H1 (cell line): ENCODE results near the gene GAMT. TPM values are rescaled to one million over a fixed set of nuclear protein-coding genes. Genes with fewer than 3 reads are reported as not detected.

ENCODE experiments used
- CTCF ChIA-PET: fragments of 300-600 bp; sonication (Branson Sonifier 250); formaldehyde crosslinking; loops from one replicate; lab custom pipeline; 2021; ENCODE audit not compliant: partially characterized antibody; lab: Charles Lee
- POLR2A ChIA-PET: fragments of 300-600 bp; sonication (Branson Sonifier 250); formaldehyde crosslinking; loops from one replicate; lab custom pipeline; 2021; ENCODE audit warnings: inconsistent platforms; ENCODE audit not compliant: partially characterized antibody; lab: Charles Lee
- DNase-seq, 2 experiments: peaks; one replicate each; pipeline versions ENCODE4 v3.0.0 to v3.0.0-alpha.2; 2010 to 2022; ENCODE audit warnings: low spot score in 2 of 2, low read depth in 1 of 2, mixed read lengths in 1 of 2
- FAIRE-seq: peaks from 2 replicates; lab custom pipeline; 2011; peaks lifted over from hg19 to GRCh38; lab: Jason Lieb, UNC
- H2AFZ ChIP-seq: 2 replicates; pipeline ENCODE4 v1.8.1; 2012; ENCODE audit warnings: low read length, inconsistent platforms
- H2AK5ac ChIP-seq: 2 replicates; pipeline ENCODE4 v1.6.1; 2013; ENCODE audit warnings: low read depth, low read length
- H2BK120ac ChIP-seq: replicated peaks from 2 replicates; pipeline ENCODE3; 2013; ENCODE audit warnings: low read depth, low read length, inconsistent platforms
- H2BK12ac ChIP-seq: 2 replicates; pipeline ENCODE4 v1.6.1; 2013; ENCODE audit warnings: low read depth, low read length
- H2BK15ac ChIP-seq: 2 replicates; pipeline ENCODE4 v1.6.1; 2013; ENCODE audit warnings: low read length
- H2BK20ac ChIP-seq: 2 replicates; pipeline ENCODE4 v1.6.1; 2013; ENCODE audit warnings: low read length
- H2BK5ac ChIP-seq: 2 replicates; pipeline ENCODE4 v1.6.1; 2013; ENCODE audit warnings: low read depth, low read length
- H3K14ac ChIP-seq: 2 replicates; pipeline ENCODE4 v1.6.1; 2013; ENCODE audit warnings: inconsistent platforms; ENCODE audit not compliant: insufficient read length
- H3K18ac ChIP-seq: 2 replicates; pipeline ENCODE4 v1.6.1; 2013; ENCODE audit warnings: low read length; ENCODE audit errors: extremely low read depth
- H3K23ac ChIP-seq: 2 replicates; pipeline ENCODE4 v1.6.1; 2013; ENCODE audit warnings: inconsistent platforms; ENCODE audit not compliant: insufficient read length
- H3K23me2 ChIP-seq: 2 replicates; pipeline ENCODE4 v1.6.1; 2013; ENCODE audit warnings: low read depth, low read length
- H3K27ac ChIP-seq: 2 replicates; pipeline ENCODE4 v1.6.1; 2011; ENCODE audit warnings: low read depth, low read length, inconsistent platforms
- H3K27me3 ChIP-seq, 4 experiments: replicated peaks in 1 of 4; 1 replicate in 1 of 4; 2 replicates in 3 of 4; pipeline versions ENCODE4 v1.6.1 to v1.8.1; 2011 to 2013; ENCODE audit warnings: low read length in 3 of 4, mild to moderate bottlenecking in 3 of 4, inconsistent platforms in 2 of 4, mixed read lengths in 2 of 4, moderate library complexity in 1 of 4; ENCODE audit not compliant: control insufficient read depth in 3 of 4, insufficient read depth in 3 of 4; ENCODE audit errors: extremely low read depth in 1 of 4
- H3K36me3 ChIP-seq, 4 experiments: 2 replicates each; pipeline versions ENCODE4 v1.6.1 to v1.8.1; 2011 to 2013; ENCODE audit warnings: mild to moderate bottlenecking in 4 of 4, low read length in 3 of 4, moderate library complexity in 2 of 4, control low read depth in 1 of 4, inconsistent platforms in 1 of 4; ENCODE audit not compliant: insufficient read depth in 4 of 4, control insufficient read depth in 2 of 4
- H3K4ac ChIP-seq: replicated peaks from 2 replicates; pipeline ENCODE3; 2013; ENCODE audit warnings: low read length, low read depth, mixed read lengths, inconsistent platforms; ENCODE audit not compliant: insufficient read length
- H3K4me1 ChIP-seq, 4 experiments: replicated peaks in 1 of 4; 1 replicate in 1 of 4; 2 replicates in 3 of 4; pipeline versions ENCODE4 v1.6.1 to v1.8.1; 2011 to 2013; ENCODE audit warnings: low read length in 3 of 4, inconsistent platforms in 2 of 4, mixed read lengths in 1 of 4; ENCODE audit not compliant: insufficient read depth in 4 of 4, control insufficient read depth in 3 of 4
- H3K4me2 ChIP-seq, 2 experiments: 2 replicates each; pipeline versions ENCODE4 v1.6.1 to v1.8.1; 2011 to 2013; ENCODE audit warnings: low read depth in 2 of 2, low read length in 2 of 2, control low read depth in 1 of 2, inconsistent platforms in 1 of 2, mild to moderate bottlenecking in 1 of 2; ENCODE audit not compliant: insufficient read depth in 1 of 2
- H3K4me3 ChIP-seq, 4 experiments: fragments of 200-600, 300-600 bp in 1 of 4; sonication (generic), shearing (Covaris generic), sonication (Bioruptor Twin) in 1 of 4; 2 replicates each; pipeline versions ENCODE4 v1.5.1 to v1.8.1; 2011 to 2016; ENCODE audit warnings: low read length in 4 of 4, low read depth in 3 of 4, control low read depth in 2 of 4, inconsistent platforms in 2 of 4, mild to moderate bottlenecking in 2 of 4, mixed read lengths in 1 of 4, moderate library complexity in 1 of 4; ENCODE audit not compliant: insufficient read depth in 2 of 4; ENCODE audit errors: extremely low read depth in 1 of 4
- H3K56ac ChIP-seq: replicated peaks from 2 replicates; pipeline ENCODE3; 2013; ENCODE audit warnings: low read depth, mild to moderate bottlenecking, mixed read lengths, low read length, inconsistent platforms; ENCODE audit not compliant: insufficient read length
- H3K79me1 ChIP-seq: 2 replicates; pipeline ENCODE4 v1.6.1; 2013; ENCODE audit warnings: low read depth, low read length, control low read depth
- H3K79me2 ChIP-seq, 2 experiments: 2 replicates each; pipeline versions ENCODE4 v1.6.1 to v1.8.1; 2012 to 2013; ENCODE audit warnings: low read length in 2 of 2, mild to moderate bottlenecking in 2 of 2, inconsistent platforms in 1 of 2; ENCODE audit not compliant: insufficient read depth in 2 of 2, control insufficient read depth in 1 of 2
- H3K9ac ChIP-seq, 4 experiments: replicated peaks in 1 of 4; 1 replicate in 1 of 4; 2 replicates in 3 of 4; pipeline versions ENCODE4 v1.6.1 to v1.8.1; 2011 to 2013; ENCODE audit warnings: low read depth in 3 of 4, low read length in 3 of 4, control low read depth in 2 of 4, mild to moderate bottlenecking in 2 of 4, moderate library complexity in 2 of 4, inconsistent platforms in 1 of 4; ENCODE audit errors: extremely low read depth in 1 of 4
- H3K9me3 ChIP-seq, 2 experiments: 2 replicates each; pipeline versions ENCODE4 v1.6.1 to v1.8.1; 2012 to 2013; ENCODE audit warnings: mild to moderate bottlenecking in 2 of 2, moderate library complexity in 2 of 2, control low read depth in 1 of 2, inconsistent platforms in 1 of 2, low read depth in 1 of 2, low read length in 1 of 2, mixed read lengths in 1 of 2; ENCODE audit not compliant: insufficient read depth in 2 of 2
- H4K20me1 ChIP-seq, 2 experiments: replicated peaks in 1 of 2; 2 replicates each; pipeline versions ENCODE3 to v1.8.1; 2011 to 2013; ENCODE audit warnings: inconsistent platforms in 2 of 2, low read length in 2 of 2, mild to moderate bottlenecking in 1 of 2; ENCODE audit not compliant: insufficient read depth in 2 of 2, control insufficient read depth in 1 of 2
- H4K5ac ChIP-seq: 2 replicates; pipeline ENCODE4 v1.6.1; 2013; ENCODE audit warnings: low read length, low read depth, mixed read lengths, inconsistent platforms; ENCODE audit not compliant: insufficient read length
- H4K8ac ChIP-seq: 2 replicates; pipeline ENCODE4 v1.8.0; 2013; ENCODE audit warnings: mild to moderate bottlenecking, moderate library complexity, low read length, inconsistent platforms; ENCODE audit not compliant: insufficient read depth; ENCODE audit errors: extremely low read depth
- H4K91ac ChIP-seq: replicated peaks from 2 replicates; pipeline ENCODE3; 2013; ENCODE audit warnings: low read length, mixed read lengths, inconsistent platforms; ENCODE audit not compliant: insufficient read length
- CTCF ChIP-seq, 3 experiments: IDR thresholded peaks; 1 replicate in 2 of 3; 2 replicates in 1 of 3; pipeline versions ENCODE4 v1.5.1 to v1.6.1; 2011; ENCODE audit warnings: low read length in 3 of 3, mild to moderate bottlenecking in 3 of 3, inconsistent platforms in 2 of 3, low read depth in 1 of 3, moderate library complexity in 1 of 3; ENCODE audit not compliant: insufficient read depth in 1 of 3; ENCODE audit errors: control extremely low read depth in 1 of 3
- EGR1 ChIP-seq: IDR thresholded peaks from 2 replicates; pipeline ENCODE4 v1.6.1; 2011; ENCODE audit warnings: low read depth, low read length, borderline replicate concordance
- SRF ChIP-seq: IDR thresholded peaks from 2 replicates; pipeline ENCODE4 v1.6.1; 2011; ENCODE audit warnings: mild to moderate bottlenecking, low read depth, low read length, moderate library complexity
- WGBS, 2 experiments: shearing (Covaris generic) in 1 of 2; methylation state at CpG; one replicate each; pipeline versions ENCODE4 v1.1.6 to v1.1.7; 2013 to 2015; ENCODE audit warnings: low lambda C conversion rate in 2 of 2, mixed read lengths in 2 of 2, inconsistent platforms in 1 of 2, low coverage in 1 of 2, missing lambda C conversion rate in 1 of 2; ENCODE audit not compliant: insufficient replicate concordance in 2 of 2, insufficient coverage in 1 of 2, insufficient read length in 1 of 2; ENCODE audit errors: extremely low coverage in 1 of 2, missing lambda C conversion rate in 1 of 2; 5-methylcytosine and 5-hydroxymethylcytosine counted together
- polyA plus RNA-seq, 7 experiments: library from polyadenylated mRNA; depleted of rRNA in 3 of 7; stranded (reverse) in 5 of 7; unstranded in 2 of 7; fragments of >200 nt in 5 of 7; fragments of 200-250 nt in 2 of 7; gene quantifications; 1 replicate in 5 of 7; 2 replicates in 1 of 7; 4 replicates in 1 of 7; pipeline versions ENCODE4 v1.2.1 to v1.2.3, GENCODE V29; 2011 to 2013; ENCODE audit warnings: missing spikeins in 2 of 7, mixed read lengths in 2 of 7
- total RNA-seq: library from RNA; stranded (reverse); fragmentation: NEBNext Ultra II Directional; extraction: Animal tissue kit (Norgen Biotek cat#: 25700); gene quantifications from 2 replicates; pipeline ENCODE4 v1.2.1, GENCODE V29; 2021

GAMT gene
- total and polyA plus RNA-seq, 2 of the 8 experiments (the other 6 are each of a cell fraction or from before 2014, with no cell fraction given): 17.2 to 35.6 TPM

GRCh38 chr19:1422943-1423342 is 21.6 kb upstream of the GAMT start:
- H2BK120ac ChIP-seq: no peak overlapping the region
- no peak for FAIRE-seq
- H3K36me3 ChIP-seq: peaks cover 38 to 86% (median 70%) of the 10 kb centered on the region in 4 experiments
- no peak overlapping the region for H4K5ac ChIP-seq
- peak overlapping the region; percentile 12; the same call in 1 of the 2 replicates for H4K8ac ChIP-seq
- no peak overlapping the region for H3K18ac ChIP-seq
- H3K9ac ChIP-seq: no peak overlapping the region; a peak in 1 of 7 replicates
- H3K14ac ChIP-seq: no peak overlapping the region
- no peak overlapping the region for H2BK5ac ChIP-seq
- H3K79me2 ChIP-seq: peaks cover 4 to 76% of the 10 kb centered on the region in 2 experiments
- no peak overlapping the region for H3K27ac ChIP-seq
- no peak overlapping the region for H3K4me3 ChIP-seq
- peaks cover 16% of the 10 kb centered on the region for H3K79me1 ChIP-seq
- H4K91ac ChIP-seq: no peak overlapping the region
- H3K4me1 ChIP-seq: peaks cover 0 to 3% (median under 1%) of the 10 kb centered on the region in 4 experiments; a peak in 2 of 7 replicates
- H4K20me1 ChIP-seq: peaks cover 41 to 52% of the 10 kb centered on the region in 2 experiments
- H3K9me3 ChIP-seq: no peaks in the 10 kb centered on the region
- no peak overlapping the region for H2BK15ac ChIP-seq
- no peak overlapping the region for H3K4me2 ChIP-seq
- H2BK12ac ChIP-seq: no peak overlapping the region
- peak overlapping the region; percentile 34 for H3K56ac ChIP-seq
- H3K27me3 ChIP-seq: no peaks in the 10 kb centered on the region
- ChIA-PET POLR2A (interaction anchor here (0.7 to 2.6 kb wide), 10 partner anchors 10 to 154 kb away, joined by 3 to 12 read pairs (median 4); partner anchors contain the start of gene CIRBP), CTCF (interaction anchor here (0.9 kb wide), 1 partner anchor 14 kb away, joined by 3 read pairs; no protein-coding TSS in a partner anchor)
- no peak overlapping the region for H2AFZ ChIP-seq
- TF ChIP-seq EGR1 (peak; percentile 76), CTCF (IDR thresholded peaks at IDR 0.05; ENCODE audit: control extremely low read depth in 1 of 3, insufficient read depth in 1 of 3, low read depth in 1 of 3, low read length in 3 of 3) (peak; percentile 9 to 49 (median 29); a peak in 3 of 4 replicates), SRF (no peak)
- H3K23ac ChIP-seq: no peak overlapping the region
- no peak overlapping the region for H2AK5ac ChIP-seq
- no peaks in the 10 kb centered on the region for H3K23me2 ChIP-seq
- H3K4ac ChIP-seq: no peak overlapping the region
- no peak overlapping the region for H2BK20ac ChIP-seq
- 91% methylated on average over 24 of the region's 24 CpGs; no CpG with 5 or more reads in 1 of the 2 experiments for WGBS, 2 experiments
- no peak for DNase-seq
